ENCODE results near the gene SRSF2.

Gene SRSF2

GRCh38 chr17:76739568-76740115 is 2.5 kb upstream of the SRSF2 start:
- in situ Hi-C loops (cut with HindIII; ENCODE audit: low sequenced_read_pairs), result loop anchor here (10.0 to 25.0 kb wide), 2 partner anchors 295 to 423 kb away; no protein-coding TSS in a partner anchor

GRCh38 chr17:76738468-76738850 is 1.3 kb upstream of the SRSF2 start:
- in situ Hi-C loops (cut with HindIII; ENCODE audit: low sequenced_read_pairs), result loop anchor here (25.0 kb wide), 1 partner anchor 424 kb away; no protein-coding TSS in a partner anchor

GRCh38 chr17:76737676-76738467 is 741 bp upstream of the SRSF2 start, which contains the start of gene MFSD11:
TSS of gene MFSD11 (plus strand) at chr17:76738119. CDS start at chr17:76738353, 234 bp downstream.
- in situ Hi-C loops (cut with HindIII; ENCODE audit: low sequenced_read_pairs), result loop anchor here (25.0 kb wide), 1 partner anchor 424 kb away; no protein-coding TSS in a partner anchor

GRCh38 chr17:76736349-76737081 is 616 bp downstream of the SRSF2 start:
- in situ Hi-C loops (cut with HindIII; ENCODE audit: low sequenced_read_pairs), result loop anchor here (25.0 kb wide), 1 partner anchor 426 kb away; no protein-coding TSS in a partner anchor

- in situ Hi-C loops (cut with HindIII; ENCODE audit: low sequenced_read_pairs), result loop anchor here (25.0 kb wide), 1 partner anchor 427 kb away; no protein-coding TSS in a partner anchor
Observed at GRCh38 chr17:76735586-76736348, 1.4 kb downstream of the SRSF2 start.

GRCh38 chr17:76735006-76735405 is 2.1 kb downstream of the SRSF2 start:
- in situ Hi-C loops (cut with HindIII; ENCODE audit: low sequenced_read_pairs), result loop anchor here (25.0 kb wide), 1 partner anchor 427 kb away; no protein-coding TSS in a partner anchor

GRCh38 chr17:76734080-76734840 is 2.9 kb downstream of the SRSF2 start:
- in situ Hi-C loops (cut with HindIII; ENCODE audit: low sequenced_read_pairs), result loop anchor here (25.0 kb wide), 1 partner anchor 428 kb away; no protein-coding TSS in a partner anchor

GRCh38 chr17:76733618-76733957 is 3.5 kb downstream of the SRSF2 start:
- in situ Hi-C loops (cut with HindIII; ENCODE audit: low sequenced_read_pairs), result loop anchor here (25.0 kb wide), 1 partner anchor 429 kb away; no protein-coding TSS in a partner anchor

- in situ Hi-C loops (cut with HindIII; ENCODE audit: low sequenced_read_pairs), result loop anchor here (25.0 kb wide), 1 partner anchor 429 kb away; no protein-coding TSS in a partner anchor
Observed at GRCh38 chr17:76732734-76733617, 4.2 kb downstream of the SRSF2 start.

- in situ Hi-C loops (cut with HindIII; ENCODE audit: low sequenced_read_pairs), result loop anchor here (25.0 kb wide), 1 partner anchor 430 kb away; no protein-coding TSS in a partner anchor
Observed at GRCh38 chr17:76731800-76732733, 5.1 kb downstream of the SRSF2 start.

- in situ Hi-C loops (cut with HindIII; ENCODE audit: low sequenced_read_pairs), result loop anchor here (25.0 kb wide), 1 partner anchor 434 kb away; no protein-coding TSS in a partner anchor
Observed at GRCh38 chr17:76727745-76728456, 9.2 kb downstream of the SRSF2 start.

- in situ Hi-C loops (cut with HindIII; ENCODE audit: low sequenced_read_pairs), result loop anchor here (25.0 kb wide), 1 partner anchor 435 kb away; no protein-coding TSS in a partner anchor
Observed at GRCh38 chr17:76726776-76727718, 10.1 kb downstream of the SRSF2 start, which contains the start of gene METTL23. TSS of gene METTL23 (plus strand) at chr17:76726839. CDS start at chr17:76729711, 2,872 bp downstream.

- in situ Hi-C loops (cut with HindIII; ENCODE audit: low sequenced_read_pairs), result loop anchor here (25.0 kb wide), 1 partner anchor 436 kb away; no protein-coding TSS in a partner anchor
Observed at GRCh38 chr17:76726231-76726775, 10.8 kb downstream of the SRSF2 start, which contains the start of gene JMJD6. TSS of gene JMJD6 (minus strand) at chr17:76726606. CDS start at chr17:76726475, 131 bp downstream.

- in situ Hi-C loops (cut with HindIII; ENCODE audit: low sequenced_read_pairs), result loop anchor here (25.0 kb wide), 1 partner anchor 437 kb away; no protein-coding TSS in a partner anchor
Observed at GRCh38 chr17:76725580-76726230, 11.4 kb downstream of the SRSF2 start.
